ENCODE results near the gene C2orf76. TPM values are rescaled to one million over a fixed set of nuclear protein-coding genes. Genes with fewer than 3 reads are reported as not detected.

The C2orf76 gene
- total RNA-seq, 1 experiment from 2014 or later: 5.7 TPM

GRCh38 chr2:119377993-119378345 lies 11.3 kb upstream of the C2orf76 start:
- H3K4me1 ChIP-seq (ENCODE audit: insufficient read depth, low read length): no peaks in the 10 kb centered on the region
- H3K23ac ChIP-seq (ENCODE audit: insufficient read length, low read depth, low read length): no peak overlapping the region
- peaks cover 17 to 21% (median 19%) of the 10 kb centered on the region in 3 experiments for H3K36me3 Mint-ChIP-seq (ENCODE audit: insufficient read depth in 1 of 3, low read depth in 3 of 3)
- H2BK120ac ChIP-seq (ENCODE audit: low read depth, low read length, poor library complexity, severe bottlenecking): no peak overlapping the region
- H2BK15ac ChIP-seq (ENCODE audit: low read depth, low read length): no peak overlapping the region
- no peak for TF ChIP-seq CTCF (conservative IDR thresholded peaks at IDR 0.05)
- no peak overlapping the region for H3K9ac ChIP-seq (ENCODE audit: extremely low read depth, insufficient read length, low read length)
- H3K14ac ChIP-seq (ENCODE audit: insufficient read depth, low read length): no peak overlapping the region
- no peak overlapping the region for H3T11ph ChIP-seq (ENCODE audit: low read length)
- H3K9me3 ChIP-seq (ENCODE audit: control insufficient read depth, low read depth, low read length): peaks cover 6% of the 10 kb centered on the region
- H3K4me1 Mint-ChIP-seq: peaks cover 15 to 25% of the 10 kb centered on the region in 2 experiments
- H4K91ac ChIP-seq (ENCODE audit: insufficient read length, low read depth, low read length): no peak overlapping the region
- no peak overlapping the region for H3K56ac ChIP-seq (ENCODE audit: insufficient read length, low read depth, low read length)
- no peaks in the 10 kb centered on the region for H3K79me2 ChIP-seq (ENCODE audit: insufficient read depth, low read length)
- H2BK5ac ChIP-seq (ENCODE audit: insufficient read length, low read length): no peak overlapping the region
- no peak overlapping the region for H2BK12ac ChIP-seq (ENCODE audit: insufficient read length, low read depth, low read length)
- no peaks in the 10 kb centered on the region for H3K27me3 Mint-ChIP-seq (ENCODE audit: low read depth)
- H3K23me2 ChIP-seq (ENCODE audit: insufficient read length, low read depth, low read length, poor library complexity, severe bottlenecking): no peaks in the 10 kb centered on the region
- no peaks in the 10 kb centered on the region for H3K79me1 ChIP-seq (ENCODE audit: insufficient read depth, low read depth, low read length, poor library complexity, severe bottlenecking)
- peaks cover 6 to 8% of the 10 kb centered on the region in 2 experiments; a peak in 4 of 5 replicates for H3K9me3 Mint-ChIP-seq
- no peak overlapping the region for H3K27ac ChIP-seq (ENCODE audit: insufficient read length, low read depth, low read length)
- H2AFZ ChIP-seq (ENCODE audit: low read length): no peak overlapping the region
- no peak for DNase-seq
- no peak overlapping the region for H3K27ac Mint-ChIP-seq
- H2BK20ac ChIP-seq (ENCODE audit: low read depth, low read length, poor library complexity, severe bottlenecking): no peak overlapping the region
- no peaks in the 10 kb centered on the region for H4K20me1 ChIP-seq (ENCODE audit: control insufficient read depth, insufficient read depth, insufficient read length)
- H3K4me3 Mint-ChIP-seq: no peak overlapping the region
- WGBS (ENCODE audit: extremely low coverage, insufficient read length, low lambda C conversion rate): no CpG with 5 or more reads among the region's 5 CpGs
- H3K18ac ChIP-seq (ENCODE audit: insufficient read length, low read depth, low read length): no peak overlapping the region
- no peak overlapping the region for H3K4ac ChIP-seq (ENCODE audit: low read depth, low read length)
- no peak overlapping the region for H3K4me2 ChIP-seq (ENCODE audit: insufficient read depth, insufficient read length, low read length)
- no peaks in the 10 kb centered on the region for H3K27me3 ChIP-seq (ENCODE audit: insufficient read depth, low read length)
- H4K8ac ChIP-seq (replicated peaks; ENCODE audit: insufficient read length, low read depth, low read length): no peak overlapping the region
- no peak overlapping the region for H4K5ac ChIP-seq (ENCODE audit: insufficient read length, low read depth, low read length)
- no peak overlapping the region for H2AK5ac ChIP-seq (ENCODE audit: insufficient read length, low read length)

All from H9 (cell line).